ENCODE measurements around the gene PRSS27. TPM values are rescaled to one million over a fixed set of nuclear protein-coding genes. Genes with fewer than 3 reads are reported as not detected.

The PRSS27 gene
- 6.3 TPM for total RNA-seq

DNA sequence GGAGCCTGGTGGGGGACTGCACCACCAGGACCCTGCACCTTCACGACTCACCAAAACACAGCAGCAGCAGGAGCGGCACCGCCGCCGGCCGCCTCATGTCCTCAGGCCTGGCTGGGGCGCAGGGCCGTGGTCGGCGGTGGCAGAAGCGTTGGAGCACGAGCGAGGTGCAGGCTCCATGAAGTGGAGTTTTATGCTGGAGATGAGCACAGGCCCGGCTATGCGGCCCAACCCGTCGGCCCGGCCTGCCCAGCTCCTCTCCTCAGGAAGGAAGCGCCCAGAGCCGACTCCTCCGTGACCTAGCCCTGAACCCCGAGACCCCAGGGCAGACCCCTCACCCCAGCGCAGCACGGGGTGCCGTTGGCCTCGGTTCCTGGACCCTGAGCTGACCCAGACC lies at the start of gene PRSS27:
Gene PRSS27, minus strand, starts transcription at position 161 of the 394 bp plus-strand sequence. Its CDS starts 64 bp downstream, at position 97.

DNA sequence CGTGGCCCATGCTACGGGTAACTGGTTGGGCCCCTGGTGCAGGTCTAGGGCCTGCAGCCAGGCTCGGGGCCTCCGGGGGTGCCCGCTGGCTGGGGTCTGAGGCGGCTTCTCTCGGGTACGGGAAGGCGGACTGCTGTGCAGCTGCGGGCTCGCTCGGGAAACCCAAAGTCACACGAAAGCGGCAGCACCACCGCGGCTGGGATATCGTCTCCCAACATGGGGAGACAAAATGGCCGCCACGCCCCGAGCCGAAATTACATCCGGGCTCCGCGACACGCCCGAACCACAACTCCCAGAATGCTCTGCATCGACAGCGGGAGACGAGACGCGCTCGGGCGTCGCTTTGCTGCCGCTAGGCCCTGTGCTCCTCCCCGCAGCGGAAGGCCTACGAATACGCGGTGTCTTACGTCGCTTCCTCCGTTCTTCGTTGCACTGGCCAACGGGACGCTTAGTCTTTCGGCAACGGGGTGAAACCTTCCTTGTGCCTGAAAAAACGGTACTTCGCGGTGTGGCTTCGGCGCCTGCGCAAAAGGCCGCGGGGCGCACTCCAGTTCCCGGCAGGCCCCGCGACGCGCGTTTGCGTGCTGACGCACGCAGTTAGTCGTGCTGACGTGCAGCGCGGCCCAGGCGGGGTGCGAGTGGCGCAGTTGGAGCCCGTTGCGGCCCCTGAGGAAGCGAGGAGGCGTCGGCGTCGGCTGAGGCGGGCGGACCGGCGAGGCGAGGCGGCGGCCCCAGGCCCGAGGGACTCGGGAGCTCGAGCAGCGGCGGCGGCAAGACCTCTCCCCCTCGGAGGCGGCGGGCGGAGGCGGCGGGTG lies 32.2 kb upstream of the PRSS27 start, which contains the start of gene SRRM2:
Gene SRRM2, plus strand, starts transcription at position 604 of the 815 bp plus-strand sequence. CDS start 3,727 bp downstream, outside the sequence.

GRCh38 chr16:2682209-2683021 lies 37.6 kb downstream of the PRSS27 start, which contains the start of gene KCTD5:
KCTD5 (plus strand) TSS chr16:2682523; CDS start chr16:2682549, 26 bp downstream.

Other genes with a start within 250 kb of the PRSS27 start
- gene NTN3, start 248.9 kb downstream of the PRSS27 start, total RNA-seq, result 6.6 TPM
- gene TBC1D24, start 245.1 kb downstream of the PRSS27 start, total RNA-seq, result 31.3 TPM
- 23.8 TPM for gene ATP6V0C, start 206.3 kb downstream of the PRSS27 start, total RNA-seq
- 30.4 TPM for gene AMDHD2, start 199.9 kb downstream of the PRSS27 start, total RNA-seq
- gene CEMP1, start 188.8 kb downstream of the PRSS27 start, total RNA-seq, result not detected
- gene PDPK1, start 182.2 kb downstream of the PRSS27 start, total RNA-seq, result 34.1 TPM
- 27.9 TPM for gene KCTD5, start 37.7 kb downstream of the PRSS27 start, total RNA-seq
- 135 TPM for gene SRRM2, start 32.4 kb upstream of the PRSS27 start, total RNA-seq
- 82.9 TPM for gene ELOB, start 57.1 kb upstream of the PRSS27 start, total RNA-seq
- gene PRSS33, start 67.3 kb upstream of the PRSS27 start, total RNA-seq, result not detected
- not detected for gene PRSS41, start 78.2 kb upstream of the PRSS27 start, total RNA-seq
- not detected for gene PRSS21, start 97.0 kb upstream of the PRSS27 start, total RNA-seq
- not detected for gene ZG16B, start 110.1 kb upstream of the PRSS27 start, total RNA-seq
- not detected for gene PRSS22, start 137.9 kb upstream of the PRSS27 start, total RNA-seq
- 39.4 TPM for gene FLYWCH2, start 163.0 kb upstream of the PRSS27 start, total RNA-seq
- 25.0 TPM for gene FLYWCH1, start 191.7 kb upstream of the PRSS27 start, total RNA-seq
- gene KREMEN2, start 244.1 kb upstream of the PRSS27 start, total RNA-seq, result not detected
- 20.3 TPM for gene PAQR4, start 249.1 kb upstream of the PRSS27 start, total RNA-seq